Panc1 (cell line): Measurements from ENCODE around the gene SHROOM3. TPM values are rescaled to one million over a fixed set of nuclear protein-coding genes. Genes with fewer than 3 reads are reported as not detected.

Experiments used
- ATAC-seq: fragments of 200-7000 bp; cut with Tn5 transposase; 2 replicates; pipeline ENCODE4 v1.9.1; 2020; ENCODE audit warnings: mild to moderate bottlenecking, moderate library complexity
- BruUV-seq: library from RNA; stranded (reverse); fragments of 400-500 nt; replicated peaks from 2 replicates; lab custom pipeline; 2021; lab: Mats Ljungman, UMichigan
- CTCF ChIA-PET: fragments of 300-600 bp; sonication (Branson Sonifier 250); formaldehyde crosslinking; loops from one replicate; lab custom pipeline; 2022; ENCODE audit warnings: antibody characterized with exemption; lab: Charles Lee
- POLR2A ChIA-PET: fragments of 300-600 bp; sonication (Branson Sonifier 250); formaldehyde crosslinking; loops from one replicate; lab custom pipeline; 2022; ENCODE audit warnings: antibody characterized with exemption; lab: Charles Lee
- DNase-seq: peaks from one replicate; pipeline ENCODE4 v3.0.0-alpha.2; 2010; ENCODE audit warnings: low read depth, low spot score
- H3K27ac ChIP-seq: 2 replicates; pipeline ENCODE4 v1.5.1; 2011; ENCODE audit warnings: mild to moderate bottlenecking, low read length, inconsistent platforms
- H3K27me3 ChIP-seq: fragments of 200-500 bp; sonication (Bioruptor generic); 2 replicates; pipeline ENCODE4 v1.6.0; 2014; ENCODE audit warnings: low read length, inconsistent platforms; ENCODE audit not compliant: control insufficient read depth, insufficient read depth
- H3K36me3 ChIP-seq: fragments of 200-500 bp; sonication (Bioruptor generic); 2 replicates; pipeline ENCODE4 v1.5.1; 2014; ENCODE audit warnings: inconsistent platforms, mild to moderate bottlenecking, low read length, moderate library complexity; ENCODE audit not compliant: control insufficient read depth, insufficient read depth
- H3K4me1 ChIP-seq: 2 replicates; pipeline ENCODE4 v1.5.1; 2011; ENCODE audit warnings: inconsistent platforms, mild to moderate bottlenecking, low read length, moderate library complexity; ENCODE audit not compliant: control insufficient read depth, insufficient read depth
- H3K4me3 ChIP-seq, 2 experiments: 2 replicates each; pipeline ENCODE4 v1.5.1; 2011 to 2012; ENCODE audit warnings: low read depth in 2 of 2, low read length in 2 of 2, mild to moderate bottlenecking in 2 of 2, inconsistent platforms in 1 of 2, moderate library complexity in 1 of 2
- H3K9me3 ChIP-seq: fragments of 200-500 bp; sonication (Bioruptor generic); 2 replicates; pipeline ENCODE4 v1.5.1; 2014; ENCODE audit warnings: low read depth, mild to moderate bottlenecking, inconsistent platforms, low read length, moderate library complexity; ENCODE audit not compliant: control insufficient read depth, insufficient read depth
- CTCF ChIP-seq: fragments of 450-650 bp; IDR thresholded peaks from 2 replicates; pipeline ENCODE4 v1.5.1; 2017; ENCODE audit warnings: mild to moderate bottlenecking
- POLR2AphosphoS5 ChIP-seq: IDR thresholded peaks from 2 replicates; pipeline ENCODE4 v1.6.1; 2012; ENCODE audit warnings: mild to moderate bottlenecking, low read depth, low read length, moderate library complexity
- REST ChIP-seq, 2 experiments: IDR thresholded peaks; 2 replicates each; pipeline ENCODE4 v1.6.1; 2011 to 2012; ENCODE audit warnings: low read depth in 2 of 2, control low read depth in 1 of 2, low read length in 1 of 2, mild to moderate bottlenecking in 1 of 2, moderate library complexity in 1 of 2; ENCODE audit not compliant: insufficient read depth in 1 of 2
- SIN3A ChIP-seq: IDR thresholded peaks from 2 replicates; pipeline ENCODE4 v1.6.1; 2012; ENCODE audit warnings: low read depth, mild to moderate bottlenecking, low read length, moderate library complexity, borderline replicate concordance; ENCODE audit not compliant: insufficient read depth
- TCF7L2 ChIP-seq: IDR thresholded peaks from 2 replicates; pipeline ENCODE4 v1.6.1; 2011; ENCODE audit warnings: mild to moderate bottlenecking, low read depth, low read length, inconsistent platforms
- in situ Hi-C: cut with HindIII; loops from 2 replicates; pipeline ENCODE4 v1.10.0; 2016; ENCODE audit warnings: low sequenced_read_pairs, low pct_unique_long_range_greater_than_20kb
- intact Hi-C: fragments of 100-400 bp; cut with micrococcal nuclease; formaldehyde crosslinking; loops from one replicate; pipeline ENCODE4 v1.10.0; 2022; ENCODE audit not compliant: unreplicated experiment
- total RNA-seq: library from RNA; stranded (reverse); gene quantifications from one replicate; pipeline ENCODE4 v1.2.1, GENCODE V29; 2021; ENCODE audit not compliant: unreplicated experiment

SHROOM3 gene
- total RNA-seq, 1 experiment from 2014 or later, result 7.2 TPM

GRCh38 chr4:76597423-76597979 lies 162.5 kb downstream of the SHROOM3 start:
- ChIA-PET CTCF (no interaction called here), POLR2A (no interaction called here)
- DNase-seq, result no peak
- intact Hi-C loops (no loop called here), in situ Hi-C loops (no loop called here)
- no peak for TF ChIP-seq TCF7L2
- no peak for TF ChIP-seq REST (IDR thresholded peaks at IDR 0.05; ENCODE audit: insufficient read depth in 1 of 2, low read depth in 2 of 2, low read length in 1 of 2)
- no peak for TF ChIP-seq SIN3A
- no peak for TF ChIP-seq CTCF
- TF ChIP-seq POLR2AphosphoS5, result no peak
- Histone ChIP-seq H3K27me3 (no peaks in the 10 kb centered on the region), H3K9me3 (no peaks in the 10 kb centered on the region), H3K4me1 (peaks cover 2% of the 10 kb centered on the region), H3K4me3 (no peak overlapping the region), H3K36me3 (no peaks in the 10 kb centered on the region), H3K27ac (no peak overlapping the region; the same call in 1 of the 2 replicates)
- BruUV-seq, result no TSS peak
- no peak for ATAC-seq

- Histone ChIP-seq H3K36me3 (no peaks in the 10 kb centered on the region), H3K27me3 (no peaks in the 10 kb centered on the region), H3K4me3 (no peak overlapping the region), H3K4me1 (peaks cover 2% of the 10 kb centered on the region), H3K27ac (no peak overlapping the region), H3K9me3 (no peaks in the 10 kb centered on the region)
- TF ChIP-seq TCF7L2 (no peak), POLR2AphosphoS5 (no peak), REST (IDR thresholded peaks at IDR 0.05; ENCODE audit: insufficient read depth in 1 of 2, low read depth in 2 of 2, low read length in 1 of 2) (no peak), SIN3A (no peak), CTCF (no peak)
- in situ Hi-C loops, result no loop called here
- POLR2A ChIA-PET, result no interaction called here
- BruUV-seq, result no TSS peak
- intact Hi-C loops, result no loop called here
- DNase-seq, result no peak
- CTCF ChIA-PET, result no interaction called here
- ATAC-seq, result no peak
These were observed 165.4 kb downstream of the SHROOM3 start for GRCh38 chr4:76600447-76600846.
